Activated T-helper 1 cell treated with anti-CD3 and anti-CD28 coated beads, Interleukin-12 subunit alpha, Interleukin-12 subunit beta, Interleukin-2, Interleukin-4 antibody, amounts not matched to agents 30 ng/mL and 10 ng/mL and 1 ng/mL, durations not matched to agents 14 hours and 24 hours and 36 hours (primary cell): ENCODE measurements around the gene EIF4A3. TPM values are rescaled to one million over a fixed set of nuclear protein-coding genes. Genes with fewer than 3 reads are reported as not detected.
"Not testable (repeated sequence)": the region's sequence is repeated elsewhere in the genome, so short reads cannot be mapped to it uniquely, and the experiment has no call there.

Experiments used
- DNase-seq: peaks from one replicate; pipeline ENCODE4 v3.0.0; 2021; ENCODE audit warnings: low spot score
- H3K27ac Mint-ChIP-seq: one replicate; pipeline ENCODE4 v1.8.0; 2021; ENCODE audit warnings: mild to moderate bottlenecking, mixed read lengths
- H3K27me3 Mint-ChIP-seq: one replicate; pipeline ENCODE4 v1.8.0; 2022; ENCODE audit warnings: mild to moderate bottlenecking, moderate library complexity, mixed read lengths; ENCODE audit not compliant: insufficient read depth
- H3K36me3 Mint-ChIP-seq: one replicate; pipeline ENCODE4 v1.8.0; 2021; ENCODE audit warnings: low read depth, mixed read lengths
- H3K4me1 Mint-ChIP-seq: one replicate; pipeline ENCODE4 v1.8.0; 2021; ENCODE audit warnings: low read depth, mixed read lengths
- H3K4me3 Mint-ChIP-seq: one replicate; pipeline ENCODE4 v1.8.0; 2021; ENCODE audit warnings: mild to moderate bottlenecking, moderate library complexity, mixed read lengths
- H3K9me3 Mint-ChIP-seq: one replicate; pipeline ENCODE4 v1.8.0; 2021; ENCODE audit warnings: mixed read lengths
- intact Hi-C: fragments of 100-400 bp; cut with micrococcal nuclease; formaldehyde crosslinking; loops from one replicate; pipeline ENCODE4 v1.15.1; 2024
- total RNA-seq: library from RNA; stranded (reverse); gene quantifications from 2 replicates; pipeline ENCODE4 v1.2.3, GENCODE V29; 2022

EIF4A3 gene
- total RNA-seq, 1 donor from 2014 or later = 182 TPM

GRCh38 chr17:80168371-80168770 lies 21.4 kb upstream of the EIF4A3 start:
- Mint-ChIP-seq H3K27ac (no peak overlapping the region), H3K27me3 (peaks cover 15% of the 10 kb centered on the region), H3K4me3 (no peak overlapping the region), H3K36me3 (no peaks in the 10 kb centered on the region), H3K9me3 (no peaks in the 10 kb centered on the region), H3K4me1 (no peaks in the 10 kb centered on the region)
- intact Hi-C loops = no loop called here
- DNase-seq = no peak

GRCh38 chr17:80166446-80166845 lies 19.5 kb upstream of the EIF4A3 start:
- H3K27me3 Mint-ChIP-seq = peaks cover 13% of the 10 kb centered on the region
- H3K9me3 Mint-ChIP-seq = no peaks in the 10 kb centered on the region
- no peaks in the 10 kb centered on the region for H3K36me3 Mint-ChIP-seq
- no peaks in the 10 kb centered on the region for H3K4me1 Mint-ChIP-seq
- no peak for DNase-seq
- intact Hi-C loops = no loop called here
- H3K4me3 Mint-ChIP-seq = no peak overlapping the region
- H3K27ac Mint-ChIP-seq = no peak overlapping the region

GRCh38 chr17:80164185-80164584 lies 17.3 kb upstream of the EIF4A3 start:
- no peaks in the 10 kb centered on the region for H3K36me3 Mint-ChIP-seq
- H3K4me1 Mint-ChIP-seq = no peaks in the 10 kb centered on the region
- H3K27me3 Mint-ChIP-seq = peaks cover 20% of the 10 kb centered on the region
- no peak overlapping the region for H3K27ac Mint-ChIP-seq
- H3K4me3 Mint-ChIP-seq = no peak overlapping the region
- intact Hi-C loops = no loop called here
- no peaks in the 10 kb centered on the region for H3K9me3 Mint-ChIP-seq
- no peak for DNase-seq

- no peak for DNase-seq
- Mint-ChIP-seq H3K27me3 (peaks cover 21% of the 10 kb centered on the region), H3K4me3 (no peak overlapping the region), H3K4me1 (no peaks in the 10 kb centered on the region), H3K36me3 (no peaks in the 10 kb centered on the region), H3K27ac (no peak overlapping the region), H3K9me3 (no peaks in the 10 kb centered on the region)
- intact Hi-C loops = no loop called here
These were observed 16.4 kb upstream of the EIF4A3 start for GRCh38 chr17:80163336-80163735.

- peaks cover 12% of the 10 kb centered on the region for H3K9me3 Mint-ChIP-seq
- intact Hi-C loops = no loop called here
- no peak overlapping the region for H3K4me3 Mint-ChIP-seq
- H3K27ac Mint-ChIP-seq = no peak overlapping the region
- DNase-seq = no peak
- no peaks in the 10 kb centered on the region for H3K4me1 Mint-ChIP-seq
- no peaks in the 10 kb centered on the region for H3K36me3 Mint-ChIP-seq
- H3K27me3 Mint-ChIP-seq = peaks cover 21% of the 10 kb centered on the region
These were observed 13.6 kb upstream of the EIF4A3 start for GRCh38 chr17:80160536-80160935.

GRCh38 chr17:80158846-80159245 lies 11.9 kb upstream of the EIF4A3 start:
- no peak overlapping the region for H3K4me3 Mint-ChIP-seq
- peaks cover 21% of the 10 kb centered on the region for H3K27me3 Mint-ChIP-seq
- no peaks in the 10 kb centered on the region for H3K4me1 Mint-ChIP-seq
- H3K9me3 Mint-ChIP-seq = peaks cover 21% of the 10 kb centered on the region
- H3K36me3 Mint-ChIP-seq = no peaks in the 10 kb centered on the region
- intact Hi-C loops = no loop called here
- no peak for DNase-seq
- H3K27ac Mint-ChIP-seq = no peak overlapping the region

GRCh38 chr17:80155600-80155999 lies 8.7 kb upstream of the EIF4A3 start:
- DNase-seq, intact Hi-C loops, H3K4me1 Mint-ChIP-seq, H3K27ac Mint-ChIP-seq, H3K4me3 Mint-ChIP-seq, H3K36me3 Mint-ChIP-seq: not testable (repeated sequence)
- Mint-ChIP-seq H3K27me3 (peaks cover 17% of the 10 kb centered on the region), H3K9me3 (peaks cover 29% of the 10 kb centered on the region)

- peaks cover 6% of the 10 kb centered on the region for H3K27me3 Mint-ChIP-seq
These were observed 7.2 kb upstream of the EIF4A3 start for GRCh38 chr17:80154166-80154565.

GRCh38 chr17:80153004-80153403 lies 6.1 kb upstream of the EIF4A3 start:
- H3K4me1 Mint-ChIP-seq = peaks cover 13% of the 10 kb centered on the region
- H3K27ac Mint-ChIP-seq = no peak overlapping the region
- DNase-seq = no peak
- peaks cover 29% of the 10 kb centered on the region for H3K9me3 Mint-ChIP-seq
- H3K36me3 Mint-ChIP-seq = no peaks in the 10 kb centered on the region
- H3K4me3 Mint-ChIP-seq = no peak overlapping the region
- H3K27me3 Mint-ChIP-seq = peaks cover 5% of the 10 kb centered on the region
- intact Hi-C loops = no loop called here

More at GRCh38 chr17:80154166-80154565, 7.2 kb upstream of the EIF4A3 start:
- Mint-ChIP-seq H3K9me3 (peaks cover 29% of the 10 kb centered on the region), H3K36me3 (no peaks in the 10 kb centered on the region), H3K27ac (no peak overlapping the region), H3K4me3 (no peak overlapping the region), H3K4me1 (peaks cover 10% of the 10 kb centered on the region)
- intact Hi-C loops = no loop called here
- DNase-seq = no peak

- DNase-seq = no peak
- Mint-ChIP-seq H3K27ac (no peak overlapping the region), H3K4me3 (no peak overlapping the region), H3K27me3 (peaks cover 2% of the 10 kb centered on the region), H3K36me3 (no peaks in the 10 kb centered on the region), H3K9me3 (peaks cover 29% of the 10 kb centered on the region), H3K4me1 (peaks cover 16% of the 10 kb centered on the region)
- intact Hi-C loops = no loop called here
These were observed 5.3 kb upstream of the EIF4A3 start for GRCh38 chr17:80152081-80152702.

GRCh38 chr17:80151333-80151732 lies 4.4 kb upstream of the EIF4A3 start:
- Mint-ChIP-seq H3K4me3 (no peak overlapping the region), H3K36me3 (no peaks in the 10 kb centered on the region), H3K4me1 (peaks cover 17% of the 10 kb centered on the region), H3K9me3 (peaks cover 25% of the 10 kb centered on the region), H3K27me3 (no peaks in the 10 kb centered on the region), H3K27ac (no peak overlapping the region)
- intact Hi-C loops = no loop called here
- DNase-seq = no peak

- DNase-seq = peak; percentile 4
- H3K9me3 Mint-ChIP-seq = peaks cover under 1% of the 10 kb centered on the region
- H3K4me1 Mint-ChIP-seq = peaks cover 40% of the 10 kb centered on the region
- peak overlapping the region; percentile 88 for H3K4me3 Mint-ChIP-seq
- peaks cover 24% of the 10 kb centered on the region for H3K36me3 Mint-ChIP-seq
- no peaks in the 10 kb centered on the region for H3K27me3 Mint-ChIP-seq
- intact Hi-C loops = loop anchor here (1.0 to 10.0 kb wide), 7 partner anchors 45 to 372 kb away; partner anchors contain the start of genes CBX2, CCDC40, ENDOV and GAA
- H3K27ac Mint-ChIP-seq = peak overlapping the region; percentile 89
These were observed 550 bp downstream of the EIF4A3 start for GRCh38 chr17:80146121-80147034.
